Epithelial cell of esophagus (primary cell): ENCODE data around the gene MIGA2.

Experiments
- DNase-seq: peaks from one replicate; pipeline ENCODE4 v3.0.0; 2010; ENCODE audit warnings: low read depth
- H3K4me3 ChIP-seq: 2 replicates; pipeline ENCODE4 v1.5.1; 2011; ENCODE audit warnings: mild to moderate bottlenecking, low read length, control low read depth
- TF ChIP-seq, protein P1 (sequence below): IDR thresholded peaks from 2 replicates; pipeline ENCODE4 v1.5.1; 2011; ENCODE audit warnings: low read depth, mild to moderate bottlenecking, low read length, control low read depth, inconsistent platforms; ENCODE audit not compliant: insufficient read depth; ENCODE audit errors: missing control alignments

MIGA2 gene

DNA sequence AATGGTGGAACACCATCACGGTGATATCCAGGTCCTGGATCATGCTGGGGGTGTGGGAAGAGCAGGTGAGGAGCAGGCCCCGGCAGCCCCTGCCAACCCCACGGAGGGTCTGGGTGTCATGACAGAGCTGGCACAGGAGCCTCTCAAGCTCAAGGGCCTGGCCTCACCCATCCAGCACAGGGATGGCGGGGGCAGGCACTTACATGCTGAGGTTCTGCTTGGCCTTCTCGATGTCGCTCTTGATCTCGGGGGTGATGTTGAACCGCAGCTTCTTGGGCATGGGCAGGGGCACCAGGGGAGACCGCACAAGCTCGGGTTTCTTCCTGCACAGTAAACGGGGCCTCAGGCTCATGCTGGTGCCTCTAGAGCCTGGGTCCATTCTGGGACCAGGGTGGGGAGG is 61.9 kb downstream of the MIGA2 start:
- no peak for DNase-seq
- TF ChIP-seq, protein P1, sequence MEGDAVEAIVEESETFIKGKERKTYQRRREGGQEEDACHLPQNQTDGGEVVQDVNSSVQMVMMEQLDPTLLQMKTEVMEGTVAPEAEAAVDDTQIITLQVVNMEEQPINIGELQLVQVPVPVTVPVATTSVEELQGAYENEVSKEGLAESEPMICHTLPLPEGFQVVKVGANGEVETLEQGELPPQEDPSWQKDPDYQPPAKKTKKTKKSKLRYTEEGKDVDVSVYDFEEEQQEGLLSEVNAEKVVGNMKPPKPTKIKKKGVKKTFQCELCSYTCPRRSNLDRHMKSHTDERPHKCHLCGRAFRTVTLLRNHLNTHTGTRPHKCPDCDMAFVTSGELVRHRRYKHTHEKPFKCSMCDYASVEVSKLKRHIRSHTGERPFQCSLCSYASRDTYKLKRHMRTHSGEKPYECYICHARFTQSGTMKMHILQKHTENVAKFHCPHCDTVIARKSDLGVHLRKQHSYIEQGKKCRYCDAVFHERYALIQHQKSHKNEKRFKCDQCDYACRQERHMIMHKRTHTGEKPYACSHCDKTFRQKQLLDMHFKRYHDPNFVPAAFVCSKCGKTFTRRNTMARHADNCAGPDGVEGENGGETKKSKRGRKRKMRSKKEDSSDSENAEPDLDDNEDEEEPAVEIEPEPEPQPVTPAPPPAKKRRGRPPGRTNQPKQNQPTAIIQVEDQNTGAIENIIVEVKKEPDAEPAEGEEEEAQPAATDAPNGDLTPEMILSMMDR = no peak
- H3K4me3 ChIP-seq = no peak overlapping the region

DNA sequence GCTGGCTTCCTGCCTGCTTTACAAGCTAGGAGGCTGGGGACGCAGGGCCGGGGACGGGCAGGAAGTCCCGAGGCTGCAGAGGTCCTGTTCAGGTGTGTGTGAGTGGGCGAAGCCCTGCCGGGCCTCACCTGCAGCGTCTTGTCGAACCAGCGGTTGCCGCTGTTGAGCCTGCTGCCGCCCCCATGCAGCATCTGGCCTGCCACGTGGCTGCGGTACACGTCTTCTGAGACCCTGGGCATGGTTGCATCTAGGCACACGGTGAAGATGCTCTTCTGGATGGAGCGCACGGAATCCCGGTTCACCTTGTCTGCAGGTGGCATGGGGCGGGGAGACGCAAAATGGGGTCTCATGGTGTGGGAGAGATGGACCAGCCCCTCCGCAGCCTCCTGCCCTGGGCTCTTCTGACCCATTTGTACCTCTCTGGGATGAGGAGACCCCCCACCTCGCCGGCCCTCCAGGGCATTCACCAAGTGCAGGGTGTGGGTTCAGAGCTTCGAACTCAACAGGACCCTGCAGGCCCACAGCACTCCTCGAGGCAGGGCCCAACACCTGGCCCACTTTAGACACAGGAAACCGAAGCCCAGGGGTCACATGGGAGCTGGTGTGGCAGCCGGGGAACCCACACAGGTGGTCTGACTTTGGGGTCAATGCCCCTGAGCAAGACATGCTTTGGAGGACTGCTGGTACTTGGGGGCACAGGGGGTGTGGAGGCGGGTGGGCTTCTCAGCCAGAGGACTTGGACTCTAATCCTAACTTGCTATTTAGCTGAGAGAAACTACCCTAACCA is 64.2 kb downstream of the MIGA2 start:
- no peak overlapping the region for H3K4me3 ChIP-seq
- TF ChIP-seq, protein P1 = peak; percentile 22
- DNase-seq = peak; percentile 38

DNA sequence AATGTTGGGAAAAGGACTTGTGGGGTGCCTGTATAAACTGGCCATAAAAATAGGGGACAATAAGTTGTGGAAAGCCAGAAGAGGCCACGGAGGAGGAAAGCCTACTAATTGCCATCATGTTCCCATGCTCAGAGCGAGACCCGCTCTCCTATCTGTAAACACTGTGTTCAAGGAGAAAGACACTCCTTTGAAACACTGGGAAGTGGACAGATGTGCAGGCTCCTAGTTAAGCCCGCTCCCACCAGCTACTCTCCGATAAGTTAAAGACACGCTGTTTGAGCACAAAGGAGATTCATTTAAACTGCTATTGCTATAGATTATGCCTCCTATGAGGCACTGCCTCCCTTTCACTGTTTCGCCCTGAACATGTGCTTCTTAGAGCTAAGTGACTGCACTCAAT is 64.9 kb downstream of the MIGA2 start:
- H3K4me3 ChIP-seq = no peak overlapping the region
- TF ChIP-seq, protein P1 = no peak
- DNase-seq = no peak

DNA sequence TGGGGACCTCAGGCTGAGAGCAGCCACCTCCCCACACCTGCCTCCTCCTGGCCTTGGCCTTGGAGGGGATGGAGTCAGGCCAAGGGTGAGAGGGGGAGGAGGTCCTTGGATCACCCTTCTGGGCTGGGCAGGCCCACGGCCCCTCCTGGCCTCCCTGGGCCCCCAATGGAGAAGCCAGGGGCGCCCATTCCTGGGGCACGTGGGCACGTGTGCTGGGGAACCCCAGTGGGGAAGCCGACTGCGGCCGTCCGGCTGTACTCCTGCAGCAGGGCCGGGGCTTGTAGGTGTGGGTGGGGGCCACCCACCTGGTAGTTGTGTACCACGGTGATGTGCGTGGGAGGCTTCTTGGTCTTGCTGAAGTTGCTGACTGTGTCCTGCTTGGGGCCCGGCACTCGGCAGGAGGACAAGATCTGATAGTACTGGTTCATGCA is 65.7 kb downstream of the MIGA2 start:
- no peak overlapping the region for H3K4me3 ChIP-seq
- no peak for DNase-seq
- TF ChIP-seq, protein P1 = no peak

DNA sequence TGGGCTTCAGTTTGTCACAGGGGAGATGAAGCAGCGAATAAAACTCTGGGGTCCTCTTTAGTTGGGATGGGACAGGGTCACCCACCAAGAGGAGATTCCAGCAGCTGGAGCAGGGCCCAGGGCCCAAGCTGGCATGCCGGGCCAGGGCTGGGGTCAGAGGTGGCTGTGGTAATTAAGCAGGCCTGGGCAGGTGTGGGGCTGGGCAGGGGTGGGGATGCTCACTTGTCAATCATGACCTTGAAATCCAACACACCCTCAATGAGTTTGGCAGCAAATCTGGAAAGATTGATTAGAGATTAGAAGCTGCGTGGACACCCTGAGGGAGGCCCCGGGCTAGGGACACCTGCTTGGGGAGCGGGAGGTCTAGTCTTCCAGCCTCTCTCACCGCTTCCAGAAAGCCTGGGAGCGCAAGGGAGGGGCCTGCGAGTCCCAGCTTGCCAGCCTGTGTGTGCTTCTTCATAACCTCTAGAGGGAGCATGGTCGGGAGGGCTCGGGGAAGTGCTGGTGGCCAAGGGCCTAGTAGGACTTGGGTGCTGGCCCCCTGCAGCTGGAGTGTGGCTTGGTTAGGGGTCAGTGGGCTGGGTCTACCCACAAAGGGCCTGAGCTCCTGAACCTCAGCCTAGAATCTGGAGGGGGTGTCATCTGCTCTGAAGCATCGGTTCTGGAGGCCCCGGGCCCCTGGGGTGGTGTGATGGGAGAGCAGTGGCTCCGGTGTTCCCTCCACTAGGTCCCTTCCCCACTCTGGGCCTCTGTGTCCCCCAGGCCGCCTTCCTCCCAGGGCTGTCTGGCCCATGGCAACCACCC is 66.6 kb downstream of the MIGA2 start:
- TF ChIP-seq, protein P1 = peak; percentile 76
- no peak overlapping the region for H3K4me3 ChIP-seq
- DNase-seq = peak; percentile 80

DNA sequence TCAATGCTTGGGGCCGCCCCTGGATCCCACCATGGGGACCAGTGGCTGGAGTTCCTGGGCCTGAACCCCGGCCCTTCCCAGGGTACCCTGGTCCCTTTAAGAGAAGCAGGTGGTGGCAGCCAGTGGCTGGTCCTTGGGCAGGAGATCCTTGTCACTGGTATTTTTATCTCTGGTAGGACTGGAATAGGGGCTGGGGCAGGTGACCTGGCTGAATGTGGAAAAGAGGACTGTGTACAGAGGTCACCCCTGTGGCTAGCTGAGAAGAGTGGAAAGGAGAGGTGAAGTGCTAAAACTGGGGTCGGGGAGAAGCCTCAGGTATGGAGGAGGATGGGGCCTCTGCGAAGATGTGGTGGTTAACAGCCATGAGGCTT is 67.2 kb downstream of the MIGA2 start:
- no peak for DNase-seq
- TF ChIP-seq, protein P1 = no peak
- no peak overlapping the region for H3K4me3 ChIP-seq

DNA sequence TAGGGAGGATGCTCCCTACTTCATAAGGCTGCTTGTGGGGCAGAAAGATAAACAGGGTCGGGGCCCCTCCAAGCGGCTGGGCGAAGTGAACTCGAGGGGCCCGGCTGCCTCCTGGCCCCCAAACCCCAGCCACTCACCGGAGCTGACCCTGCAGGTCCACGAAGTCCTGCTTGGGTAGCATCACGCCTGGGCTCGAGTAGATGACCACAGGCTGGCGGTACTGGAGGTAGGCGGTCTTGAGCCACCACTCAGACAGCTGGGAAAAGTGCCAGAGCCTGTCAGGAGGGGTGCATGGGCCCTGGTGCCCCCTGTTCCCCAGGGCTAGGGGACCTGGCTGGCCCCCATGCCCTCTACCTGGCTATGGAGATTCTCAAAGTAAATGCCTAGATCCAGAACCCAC is 67.6 kb downstream of the MIGA2 start:
- DNase-seq = no peak
- TF ChIP-seq, protein P1 = no peak
- H3K4me3 ChIP-seq = no peak overlapping the region
